GM12891 (cell line): ENCODE measurements around the gene MKX.

Experiments used
- PAX5 ChIP-seq: IDR thresholded peaks from 2 replicates; pipeline ENCODE4 v1.6.1; 2011; ENCODE audit warnings: low read length, moderate library complexity, mild to moderate bottlenecking; ENCODE audit not compliant: insufficient read depth, severe bottlenecking
- POLR2A ChIP-seq: IDR thresholded peaks from 2 replicates; pipeline ENCODE4 v1.6.1; 2011; ENCODE audit warnings: low read depth, low read length, control low read depth
- POLR2AphosphoS5 ChIP-seq: IDR thresholded peaks from 2 replicates; pipeline ENCODE4 v1.6.1; 2011; ENCODE audit warnings: low read depth, low read length, control low read depth
- SPI1 ChIP-seq: IDR thresholded peaks from 2 replicates; pipeline ENCODE4 v1.6.1; 2011; ENCODE audit warnings: low read depth, low read length, control low read depth
- TAF1 ChIP-seq: IDR thresholded peaks from 2 replicates; pipeline ENCODE4 v1.6.1; 2011; ENCODE audit warnings: low read depth, low read length, control low read depth

DNA sequence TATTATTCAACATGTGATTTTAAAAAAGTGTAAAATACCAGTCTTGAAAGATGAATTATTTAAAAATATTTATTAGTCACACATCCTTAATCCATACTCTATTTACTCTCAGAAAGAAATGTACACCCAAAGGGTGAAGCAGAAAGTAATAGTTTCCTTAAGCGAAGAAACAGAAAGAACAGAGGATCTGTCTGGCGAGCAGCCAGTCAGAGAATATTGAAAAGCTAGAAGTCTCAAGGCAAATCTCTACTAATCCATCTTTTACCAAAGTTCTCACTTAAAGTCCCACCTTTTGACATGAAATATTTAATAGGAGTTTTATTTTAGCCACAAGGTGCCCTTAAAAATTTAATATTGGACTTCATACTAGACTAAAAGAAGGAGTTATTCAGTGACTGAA lies 46.7 kb downstream of the MKX start:
- TF ChIP-seq TAF1 (no peak), PAX5 (no peak), POLR2AphosphoS5 (no peak), SPI1 (no peak), POLR2A (no peak)
